Vagina (tissue), 2 donors: ENCODE results near the gene KIF5B. TPM values are rescaled to one million over a fixed set of nuclear protein-coding genes. Genes with fewer than 3 reads are reported as not detected.

ENCODE experiments used
- DNase-seq, 2 donors: peaks; one replicate each; pipeline ENCODE4 v3.0.0-alpha.2; 2017; ENCODE audit errors: extremely low spot score in 2 of 2
- H3K27ac ChIP-seq: fragments of 200-600 bp; sonication (generic); one replicate; pipeline ENCODE4 v1.5.1; 2019
- H3K27me3 ChIP-seq: fragments of 200-600 bp; sonication (generic); one replicate; pipeline ENCODE4 v1.5.1; 2019
- H3K36me3 ChIP-seq, 2 donors: fragments of 200-600 bp; sonication (generic); one replicate each; pipeline ENCODE4 v1.5.1; 2017 to 2019
- H3K4me1 ChIP-seq: fragments of 200-600 bp; sonication (generic); one replicate; pipeline ENCODE4 v1.5.1; 2019
- H3K4me3 ChIP-seq, 2 donors: fragments of 200-600 bp; sonication (generic); 1 replicate in 1 of 2; 2 replicates in 1 of 2; pipeline ENCODE4 v1.5.1; 2016 to 2019
- H3K9me3 ChIP-seq: fragments of 200-600 bp; sonication (generic); one replicate; pipeline ENCODE4 v1.5.1; 2019
- POLR2A ChIP-seq, 2 donors: fragments of 450-650 bp; IDR thresholded peaks; one replicate each; pipeline ENCODE4 v1.6.1; 2017; ENCODE audit warnings: antibody characterized with exemption in 2 of 2, mild to moderate bottlenecking in 2 of 2, moderate library complexity in 2 of 2
- POLR2AphosphoS5 ChIP-seq, 2 donors: sonication (generic); formaldehyde crosslinking; IDR thresholded peaks; one replicate each; pipeline ENCODE4 v1.9.0; 2017; ENCODE audit warnings: antibody characterized with exemption in 2 of 2, mild to moderate bottlenecking in 2 of 2, low read depth in 1 of 2; ENCODE audit not compliant: insufficient read depth in 1 of 2
- intact Hi-C: fragments of 100-400 bp; cut with DNase I; formaldehyde crosslinking; loops from one replicate; pipeline ENCODE4 v1.15.1; 2023
- total RNA-seq: library from RNA; depleted of rRNA; stranded (reverse); fragments of >200 nt; gene quantifications from one replicate; pipeline ENCODE4 v1.2.3, GENCODE V29; 2016
- TF ChIP-seq, protein P1 (sequence below), 3 experiments: fragments of 450-650 bp in 2 of 3; fragments of 200-600 bp in 1 of 3; sonication (generic) in 1 of 3; IDR thresholded peaks; one replicate each; pipeline ENCODE4 v1.5.1; 2017 to 2019; ENCODE audit warnings: antibody characterized with exemption in 3 of 3, mild to moderate bottlenecking in 2 of 3, moderate library complexity in 2 of 3

The KIF5B gene
- total RNA-seq, 1 donor from 2014 or later, result 74.2 TPM

DNA sequence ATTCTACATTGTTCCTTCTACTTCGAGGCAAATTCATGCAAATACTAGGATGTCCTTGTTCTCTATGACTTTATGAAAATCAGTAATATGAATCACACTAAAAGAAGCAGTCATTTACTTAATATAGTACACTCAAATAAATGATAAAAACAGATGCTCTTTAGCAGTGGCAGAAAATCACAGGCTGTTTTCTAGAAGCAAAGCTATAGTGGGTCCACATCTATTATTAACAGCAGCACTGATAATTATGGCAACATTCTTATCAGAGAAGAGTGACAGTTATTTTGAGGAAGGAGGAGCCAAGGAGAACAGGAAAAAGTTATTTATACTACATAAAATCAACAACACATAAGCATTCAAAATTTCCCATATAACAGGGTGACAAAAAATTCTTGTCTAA lies 16.5 kb downstream of the KIF5B start:
- DNase-seq, result no peak
- Histone ChIP-seq H3K36me3 (peaks cover 0 to 30% of the 10 kb centered on the region in 2 donors), H3K27me3 (no peaks in the 10 kb centered on the region), H3K27ac (no peak overlapping the region), H3K9me3 (no peaks in the 10 kb centered on the region), H3K4me3 (no peak overlapping the region), H3K4me1 (peaks cover 47% of the 10 kb centered on the region)
- TF ChIP-seq POLR2AphosphoS5 (IDR thresholded peaks at IDR 0.05; ENCODE audit: insufficient read depth in 1 of 2, low read depth in 1 of 2), result no peak
- TF ChIP-seq POLR2A (IDR thresholded peaks at IDR 0.05), result no peak
- TF ChIP-seq, protein P1, sequence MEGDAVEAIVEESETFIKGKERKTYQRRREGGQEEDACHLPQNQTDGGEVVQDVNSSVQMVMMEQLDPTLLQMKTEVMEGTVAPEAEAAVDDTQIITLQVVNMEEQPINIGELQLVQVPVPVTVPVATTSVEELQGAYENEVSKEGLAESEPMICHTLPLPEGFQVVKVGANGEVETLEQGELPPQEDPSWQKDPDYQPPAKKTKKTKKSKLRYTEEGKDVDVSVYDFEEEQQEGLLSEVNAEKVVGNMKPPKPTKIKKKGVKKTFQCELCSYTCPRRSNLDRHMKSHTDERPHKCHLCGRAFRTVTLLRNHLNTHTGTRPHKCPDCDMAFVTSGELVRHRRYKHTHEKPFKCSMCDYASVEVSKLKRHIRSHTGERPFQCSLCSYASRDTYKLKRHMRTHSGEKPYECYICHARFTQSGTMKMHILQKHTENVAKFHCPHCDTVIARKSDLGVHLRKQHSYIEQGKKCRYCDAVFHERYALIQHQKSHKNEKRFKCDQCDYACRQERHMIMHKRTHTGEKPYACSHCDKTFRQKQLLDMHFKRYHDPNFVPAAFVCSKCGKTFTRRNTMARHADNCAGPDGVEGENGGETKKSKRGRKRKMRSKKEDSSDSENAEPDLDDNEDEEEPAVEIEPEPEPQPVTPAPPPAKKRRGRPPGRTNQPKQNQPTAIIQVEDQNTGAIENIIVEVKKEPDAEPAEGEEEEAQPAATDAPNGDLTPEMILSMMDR (IDR thresholded peaks at IDR 0.05), result no peak
- intact Hi-C loops, result no loop called here

DNA sequence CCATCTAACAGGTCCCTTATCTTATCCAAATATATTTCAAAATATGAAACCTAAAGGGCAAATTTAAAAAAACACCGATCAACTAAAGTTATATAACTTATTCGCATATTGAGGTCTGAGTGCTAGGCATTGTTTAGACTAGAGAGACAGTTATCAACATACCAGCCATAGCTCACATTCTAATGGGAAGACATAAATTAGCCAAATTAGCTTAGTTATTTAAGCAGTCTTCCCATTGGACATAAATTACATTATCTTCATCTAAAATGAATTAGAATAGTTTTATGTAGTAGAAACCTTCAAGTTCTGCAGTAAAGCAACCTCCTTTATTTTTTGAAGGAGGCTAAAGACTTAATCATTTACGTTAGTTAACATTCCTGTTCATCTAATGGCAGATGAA lies 17.4 kb downstream of the KIF5B start:
- Histone ChIP-seq H3K36me3 (peaks cover 0 to 32% of the 10 kb centered on the region in 2 donors), H3K27ac (no peak overlapping the region)

DNA sequence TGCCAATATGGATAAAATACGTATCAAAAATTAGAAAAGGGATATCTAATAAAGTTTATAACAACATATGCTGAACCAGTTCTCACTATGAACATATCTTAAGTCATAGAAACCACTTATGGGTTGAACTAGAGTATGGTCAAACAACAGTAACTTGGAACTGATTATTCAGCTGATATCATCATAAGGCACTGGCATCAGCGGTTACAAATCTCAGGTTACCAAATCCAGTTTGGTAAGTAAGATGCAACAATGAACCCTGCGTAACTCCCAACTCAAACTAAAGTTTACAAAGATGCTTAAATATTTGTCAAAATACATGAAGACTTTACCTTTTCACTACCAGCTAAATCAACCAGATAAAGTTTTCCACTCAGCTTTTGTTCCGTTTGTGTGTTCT lies 19.3 kb downstream of the KIF5B start:
- H3K4me1 ChIP-seq, result peaks cover 19% of the 10 kb centered on the region
- peaks cover 0 to 48% of the 10 kb centered on the region in 2 donors for H3K36me3 ChIP-seq

More for the DNA sequence above, 17.4 kb downstream of the KIF5B start:
- no peaks in the 10 kb centered on the region for H3K9me3 ChIP-seq
- H3K4me1 ChIP-seq, result peaks cover 37% of the 10 kb centered on the region
- TF ChIP-seq POLR2AphosphoS5 (IDR thresholded peaks at IDR 0.05; ENCODE audit: insufficient read depth in 1 of 2, low read depth in 1 of 2), result no peak
- TF ChIP-seq, protein P1 (IDR thresholded peaks at IDR 0.05), result no peak
- no peak for TF ChIP-seq POLR2A (IDR thresholded peaks at IDR 0.05)
- DNase-seq, result no peak
- intact Hi-C loops, result no loop called here
- no peaks in the 10 kb centered on the region for H3K27me3 ChIP-seq
- no peak overlapping the region for H3K4me3 ChIP-seq

DNA sequence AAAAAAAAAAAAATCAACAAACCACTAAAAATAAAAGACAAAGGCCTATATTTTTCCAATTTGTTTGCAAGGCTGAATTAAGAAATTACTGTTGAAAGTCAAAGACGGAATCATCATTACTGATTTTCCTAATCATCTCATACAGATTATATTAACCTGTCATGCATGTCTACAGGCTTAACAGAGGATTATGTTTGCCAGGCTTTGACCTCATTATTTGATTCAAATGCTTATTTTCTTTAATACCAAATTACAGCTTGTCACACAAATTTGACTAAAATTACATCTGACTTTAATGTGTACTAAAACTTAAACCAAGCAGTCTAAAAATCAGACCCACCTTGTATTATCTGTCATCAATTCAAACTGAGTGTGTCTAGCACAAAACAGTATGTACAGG lies 21.2 kb downstream of the KIF5B start:
- intact Hi-C loops, result no loop called here
- Histone ChIP-seq H3K27ac (no peak overlapping the region), H3K4me3 (no peak overlapping the region), H3K36me3 (peaks cover 0 to 67% of the 10 kb centered on the region in 2 donors), H3K27me3 (no peaks in the 10 kb centered on the region), H3K4me1 (peaks cover 3% of the 10 kb centered on the region), H3K9me3 (no peaks in the 10 kb centered on the region)
- no peak for DNase-seq
- TF ChIP-seq, protein P1 (IDR thresholded peaks at IDR 0.05), result no peak
- no peak for TF ChIP-seq POLR2AphosphoS5 (IDR thresholded peaks at IDR 0.05; ENCODE audit: insufficient read depth in 1 of 2, low read depth in 1 of 2)
- no peak for TF ChIP-seq POLR2A (IDR thresholded peaks at IDR 0.05)

More for the DNA sequence above, 19.3 kb downstream of the KIF5B start:
- intact Hi-C loops, result no loop called here
- Histone ChIP-seq H3K27ac (no peak overlapping the region), H3K9me3 (no peaks in the 10 kb centered on the region), H3K27me3 (no peaks in the 10 kb centered on the region), H3K4me3 (no peak overlapping the region)
- TF ChIP-seq, protein P1 (IDR thresholded peaks at IDR 0.05), result no peak
- no peak for DNase-seq

DNA sequence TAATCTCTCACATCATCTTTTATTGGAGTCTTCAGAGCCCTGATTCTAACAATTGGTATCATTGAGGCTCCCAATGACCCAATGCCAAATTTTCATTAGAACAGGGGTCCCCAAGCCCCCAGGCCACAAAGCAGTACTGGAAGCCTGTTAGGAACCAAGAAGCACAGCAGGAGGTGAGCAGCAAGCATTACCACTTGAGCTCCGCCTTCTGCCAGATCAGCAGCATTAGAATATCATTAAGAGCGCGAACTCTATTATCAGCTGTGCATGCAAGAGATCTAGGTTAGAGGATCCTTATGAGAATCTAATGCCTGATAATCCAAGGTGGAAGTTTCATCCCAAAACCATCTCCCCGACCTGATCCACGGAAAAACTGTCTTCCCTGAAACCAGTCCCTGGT lies 23.1 kb downstream of the KIF5B start:
- no peak for DNase-seq
- H3K9me3 ChIP-seq, result no peaks in the 10 kb centered on the region
- H3K4me3 ChIP-seq, result no peak overlapping the region
- H3K27ac ChIP-seq, result no peak overlapping the region
- no peaks in the 10 kb centered on the region for H3K4me1 ChIP-seq
- TF ChIP-seq POLR2AphosphoS5 (IDR thresholded peaks at IDR 0.05; ENCODE audit: insufficient read depth in 1 of 2, low read depth in 1 of 2), result no peak
- TF ChIP-seq, protein P1 (IDR thresholded peaks at IDR 0.05), result no peak
- no peak for TF ChIP-seq POLR2A (IDR thresholded peaks at IDR 0.05)
- intact Hi-C loops, result no loop called here
- no peaks in the 10 kb centered on the region for H3K27me3 ChIP-seq
- peaks cover 0 to 85% of the 10 kb centered on the region in 2 donors for H3K36me3 ChIP-seq
